Suprapubic skin (tissue), 3 donors: Measurements from ENCODE around the gene CCDC85B.

Experiments
- CTCF ChIP-seq, 2 donors: fragments of 200-600 bp in 1 of 2; fragments of 450-650 bp in 1 of 2; sonication (generic) in 1 of 2; IDR thresholded peaks; one replicate each; pipeline ENCODE4 v1.5.1; 2016 to 2019; ENCODE audit warnings: antibody characterized with exemption in 2 of 2, mild to moderate bottlenecking in 1 of 2, moderate library complexity in 1 of 2
- POLR2AphosphoS5 ChIP-seq, 3 donors: sonication (generic); formaldehyde crosslinking; IDR thresholded peaks; one replicate each; pipeline ENCODE4 v1.6.1; 2017; ENCODE audit warnings: antibody characterized with exemption in 3 of 3

DNA sequence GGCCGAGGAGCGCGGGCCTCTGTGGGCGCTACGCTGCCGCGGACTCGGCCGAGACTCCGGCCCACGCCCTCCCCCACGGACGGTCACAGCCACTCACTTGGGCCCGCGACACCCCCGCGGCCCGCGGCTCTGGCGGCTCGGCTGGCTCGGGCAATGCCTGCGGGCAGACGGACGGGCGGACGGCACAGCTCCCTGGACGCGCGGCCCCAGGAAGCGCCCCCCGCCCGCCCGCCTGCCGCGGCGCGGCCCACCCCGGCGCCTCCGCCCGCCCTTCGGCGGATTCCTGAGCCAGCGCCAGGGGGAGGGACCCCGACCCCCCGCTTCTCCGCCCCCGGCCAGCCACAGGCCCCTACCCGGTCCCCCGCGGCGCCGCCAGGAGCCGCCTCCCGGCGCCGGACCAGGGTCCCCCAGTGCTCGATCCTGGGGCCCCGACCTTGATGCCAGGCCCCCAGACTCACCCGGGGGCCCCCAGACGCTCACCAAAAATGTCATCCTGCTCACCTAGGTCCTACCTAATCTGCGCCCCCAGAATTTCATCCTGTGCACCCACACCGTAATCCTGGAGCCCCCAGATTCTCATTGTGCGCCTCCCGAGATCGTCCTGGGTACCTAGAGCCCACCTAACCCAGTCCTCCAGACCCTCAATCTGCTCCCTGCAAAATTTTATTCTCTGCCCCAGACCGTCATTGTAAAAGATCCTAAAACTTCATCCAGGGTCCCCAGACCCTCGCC, 17.7 kb upstream of the CCDC85B start, which contains the start of gene EFEMP2:
- TF ChIP-seq CTCF (IDR thresholded peaks at IDR 0.05) (no peak), POLR2AphosphoS5 (IDR thresholded peaks at IDR 0.05) (no peak)
